ENCODE data around the gene ADH1B.
"Not testable (repeated sequence)": the region's sequence is repeated elsewhere in the genome, so short reads cannot be mapped to it uniquely, and the experiment has no call there.

Gene ADH1B

DNA sequence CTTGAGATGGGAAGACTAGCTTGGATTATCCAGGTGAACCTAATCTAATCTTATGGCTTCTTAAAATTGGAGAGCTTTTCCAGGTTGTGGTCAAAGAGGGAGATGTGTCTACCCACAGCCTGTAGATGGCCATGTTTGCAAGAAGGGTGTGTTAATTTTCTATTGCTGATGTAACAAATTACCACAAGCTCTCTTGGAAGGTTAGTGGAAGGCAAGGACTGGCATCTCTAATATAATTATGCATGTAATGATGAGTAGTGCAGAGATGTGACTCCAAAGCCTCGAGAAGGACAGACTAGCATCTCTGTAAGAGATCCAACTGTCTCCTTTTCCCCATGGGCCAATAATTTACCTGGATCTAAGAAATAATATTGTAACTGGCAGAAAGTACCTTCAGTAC lies 3.2 kb upstream of the ADH1B start:
- DNase-seq (ENCODE audit: low read depth), result no peak

DNA sequence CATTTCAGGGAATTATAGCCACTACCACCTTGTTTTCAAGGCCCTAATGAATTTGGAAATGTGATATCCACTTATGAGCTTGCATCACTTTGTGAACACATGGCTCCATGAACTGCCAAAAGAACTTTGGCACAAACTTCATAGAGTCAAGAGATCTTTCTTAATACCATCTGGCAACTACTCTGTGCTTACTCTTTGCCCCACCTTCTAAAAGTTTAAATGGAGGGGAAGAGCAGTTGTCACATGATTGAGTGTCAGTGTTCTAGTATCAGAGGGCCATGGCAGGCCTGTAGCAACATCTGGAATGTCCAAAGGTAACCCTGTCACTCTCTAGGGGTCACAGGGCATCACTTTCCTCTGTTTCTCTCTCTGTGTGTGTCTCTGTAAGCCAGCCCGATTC lies 2.6 kb upstream of the ADH1B start:
- DNase-seq (ENCODE audit: low read depth), result no peak

DNA sequence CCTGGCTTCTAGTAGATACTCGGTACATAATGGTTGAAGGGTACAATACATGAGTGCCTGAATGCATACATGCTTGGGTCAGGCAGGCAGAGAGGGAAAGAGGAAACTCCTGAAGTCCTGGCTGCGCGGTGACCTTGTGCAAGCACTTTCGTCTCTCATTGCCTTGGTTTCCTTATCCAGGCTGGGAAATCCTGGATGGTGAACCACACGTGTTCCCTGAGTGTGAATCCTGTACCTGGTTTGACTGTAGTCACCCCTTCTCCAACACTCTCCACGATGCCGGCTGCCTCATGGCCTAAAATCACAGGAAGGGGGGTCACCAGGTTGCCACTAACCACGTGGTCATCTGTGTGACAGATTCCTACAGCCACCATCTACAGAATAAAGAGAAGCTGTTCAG lies 3.4 kb downstream of the ADH1B start:
- not testable (repeated sequence) for DNase-seq (ENCODE audit: low read depth)

DNA sequence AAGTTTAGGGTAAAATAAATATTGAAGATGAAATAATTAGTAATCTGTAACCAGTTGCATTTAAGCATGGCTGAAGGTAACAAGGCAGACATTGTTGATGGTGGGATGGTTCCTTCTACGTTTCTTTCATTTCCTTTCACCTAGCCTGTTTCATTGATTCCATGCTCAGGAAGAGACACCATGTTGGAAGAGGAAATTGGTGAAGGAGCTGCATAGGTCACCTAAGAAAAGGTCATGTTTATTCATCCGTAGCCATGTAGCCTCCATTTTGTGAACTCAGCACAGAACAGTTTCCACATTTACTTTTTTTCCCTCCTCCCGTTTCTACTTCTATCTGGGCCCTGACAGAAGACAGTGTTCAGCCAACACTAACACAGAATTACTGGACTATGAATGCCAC lies 3.8 kb downstream of the ADH1B start:
- DNase-seq (ENCODE audit: low read depth), result no peak

DNA sequence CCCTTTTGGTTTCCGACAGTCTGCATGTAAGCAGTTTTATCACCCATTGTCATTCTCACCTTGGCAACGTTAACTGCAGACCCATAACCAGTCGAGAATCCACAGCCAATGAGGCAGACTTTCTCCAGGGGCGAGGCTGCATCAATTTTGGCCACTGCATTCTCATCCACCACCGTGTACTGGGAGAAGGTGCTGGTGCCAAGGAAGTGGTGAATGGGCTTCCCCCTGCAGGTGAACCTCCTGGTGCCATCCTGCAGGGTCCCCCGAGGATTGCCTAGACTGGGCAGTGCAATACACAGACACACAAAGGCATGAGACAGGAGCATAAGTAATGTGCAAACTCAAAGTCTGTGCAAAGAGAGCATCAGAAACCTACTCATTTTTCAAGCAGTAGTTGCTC lies 5.4 kb downstream of the ADH1B start:
- DNase-seq (ENCODE audit: low read depth), result no peak

DNA sequence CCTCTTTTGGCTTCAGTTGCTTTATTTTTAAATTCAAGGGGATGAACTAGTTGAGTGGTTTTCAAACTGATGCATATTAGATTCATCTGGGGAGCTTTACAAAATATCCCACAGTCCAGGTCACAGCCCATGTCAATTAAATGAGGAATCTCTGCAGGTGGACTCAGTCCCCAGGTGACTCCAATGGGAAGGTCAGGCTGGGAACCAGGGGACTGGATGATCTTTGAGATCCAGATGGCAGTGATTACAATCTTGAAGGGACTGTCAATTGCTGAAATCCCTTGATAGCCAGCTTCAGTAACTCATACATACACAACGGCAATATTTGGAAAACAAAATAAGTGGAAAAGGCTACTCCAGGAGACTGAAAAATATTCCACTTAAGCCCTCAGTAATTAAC lies 7.0 kb downstream of the ADH1B start:
- no peak for DNase-seq (ENCODE audit: low read depth)

DNA sequence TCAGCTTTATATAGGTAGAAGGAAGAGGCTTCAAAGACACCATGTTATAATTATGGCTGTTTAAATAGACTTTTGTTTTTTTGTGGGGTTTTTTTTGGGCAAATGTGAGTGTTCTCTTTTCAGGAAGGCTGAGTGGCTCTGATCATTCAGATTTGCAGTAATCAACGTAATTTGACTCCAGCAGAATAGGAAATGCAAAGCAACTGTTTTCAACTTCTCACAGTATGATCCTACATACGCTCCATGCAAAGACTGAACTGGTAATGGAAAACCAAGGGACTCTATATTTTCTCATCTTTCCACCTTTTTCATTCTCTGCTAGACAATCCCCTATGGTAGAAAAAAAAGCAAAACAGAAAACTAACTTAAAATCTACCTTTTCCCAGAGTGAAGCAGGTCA lies 10.8 kb downstream of the ADH1B start:
- no peak for DNase-seq (ENCODE audit: low read depth)

DNA sequence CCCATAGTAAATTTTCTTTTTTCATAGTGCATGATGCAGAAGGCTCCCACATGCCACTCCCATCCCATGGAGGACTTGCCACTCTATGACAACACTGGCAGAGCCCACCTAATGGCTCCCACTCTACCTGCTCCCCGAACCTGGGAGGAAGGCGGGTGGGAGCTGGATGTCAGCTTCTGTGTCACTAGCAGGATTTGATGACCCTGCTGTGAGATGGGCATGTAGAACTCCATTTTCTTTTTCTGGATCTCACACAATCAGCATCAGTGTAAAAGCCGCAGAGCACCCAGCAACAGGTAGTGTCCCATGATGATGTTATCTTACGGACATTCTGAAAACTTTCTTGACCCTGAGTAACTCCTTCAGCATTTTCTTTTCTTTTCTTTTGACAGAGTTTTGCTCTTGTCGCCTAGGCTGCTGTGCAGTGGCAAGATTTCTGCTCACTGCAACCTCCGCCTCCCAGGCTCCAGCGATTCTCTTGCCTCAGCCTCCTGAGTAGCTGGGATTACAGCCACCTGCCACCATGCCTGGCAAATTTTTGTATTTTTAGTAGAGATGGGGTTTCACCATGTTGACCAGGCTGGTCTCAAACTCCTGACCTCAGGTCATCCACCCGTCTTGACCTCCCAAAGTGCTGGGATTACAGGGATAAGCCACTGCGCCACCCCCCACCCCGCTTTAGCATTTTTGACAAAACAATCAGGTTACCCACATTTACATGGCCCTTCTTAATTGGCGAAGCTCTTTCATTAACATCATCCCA lies 15.4 kb downstream of the ADH1B start:
- no peak for DNase-seq (ENCODE audit: low read depth)

DNA sequence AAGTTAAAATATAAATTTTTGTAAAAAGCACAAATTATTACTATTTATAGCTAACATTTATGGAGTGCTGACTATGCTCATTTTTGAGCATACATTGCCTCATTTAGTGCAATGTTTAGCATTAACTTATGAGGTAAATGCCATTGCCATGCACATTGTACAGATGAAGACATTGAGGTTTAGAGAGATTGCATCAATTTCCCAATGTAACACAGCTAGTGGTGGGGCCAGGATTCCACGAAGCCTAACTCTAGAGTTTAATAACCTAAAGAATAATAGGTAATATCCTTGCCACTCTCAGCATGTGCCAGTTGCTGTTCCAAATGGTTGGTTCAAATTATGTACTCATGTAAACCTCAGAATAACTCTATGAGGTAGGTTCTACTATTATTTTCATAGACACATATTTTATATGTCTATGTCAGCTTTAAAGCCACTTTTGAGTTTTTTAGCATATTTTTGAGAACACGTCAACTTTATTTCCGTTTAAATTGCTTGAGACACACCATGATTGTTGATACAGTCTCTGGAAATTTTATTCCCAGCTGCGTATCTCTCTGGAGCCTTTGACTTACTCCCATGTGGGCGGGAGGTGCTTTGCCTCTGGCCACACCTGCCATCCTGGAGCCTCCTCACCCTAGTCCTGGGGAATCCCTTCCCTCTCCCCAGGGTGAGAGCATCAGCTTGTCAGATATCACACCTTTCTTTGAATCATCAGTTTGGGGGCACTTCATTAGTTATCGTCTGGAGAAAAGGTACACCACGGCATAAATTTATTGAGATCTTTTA lies 19.6 kb downstream of the ADH1B start:
- no peak for DNase-seq (ENCODE audit: low read depth)

DNA sequence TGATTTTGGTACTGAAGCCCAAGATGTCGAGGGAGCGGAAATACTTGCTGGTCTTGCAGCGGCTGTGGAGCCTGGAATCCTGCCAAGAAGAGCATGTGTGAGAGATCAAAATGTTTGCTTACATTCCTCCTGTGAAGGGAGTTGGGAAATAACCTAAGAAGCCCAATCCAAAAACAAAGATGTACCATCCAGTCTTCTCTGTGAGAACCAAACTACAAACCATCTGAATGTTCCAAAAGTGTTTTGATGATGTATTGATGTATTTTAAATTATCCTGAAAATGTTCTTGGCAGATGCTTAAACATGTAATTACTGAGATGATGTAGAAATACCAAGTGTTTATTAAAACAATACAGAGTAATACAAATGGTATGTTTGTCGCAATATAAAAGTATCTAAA lies 20.3 kb downstream of the ADH1B start:
- DNase-seq (ENCODE audit: low read depth), result no peak

DNA sequence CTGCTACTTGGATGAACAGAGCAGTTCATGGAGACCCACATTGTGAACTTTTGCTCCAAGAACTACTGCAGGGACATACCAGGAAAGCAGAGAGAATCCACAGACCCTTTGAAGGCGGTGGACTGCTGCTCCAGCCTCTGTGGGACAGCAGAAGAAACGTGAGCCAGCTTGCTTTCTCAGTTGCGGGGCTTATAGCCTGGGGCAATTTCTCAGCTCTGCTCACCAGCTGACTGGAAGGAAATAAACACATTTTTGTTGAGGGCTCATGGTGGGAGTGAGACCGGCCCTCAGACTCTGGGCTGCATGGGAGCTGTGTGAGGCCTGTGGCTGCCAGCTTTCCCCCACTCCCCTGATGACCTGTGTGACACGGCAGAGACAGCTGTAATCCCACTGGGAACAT lies 27.8 kb downstream of the ADH1B start:
- DNase-seq (ENCODE audit: low read depth), result no peak

DNA sequence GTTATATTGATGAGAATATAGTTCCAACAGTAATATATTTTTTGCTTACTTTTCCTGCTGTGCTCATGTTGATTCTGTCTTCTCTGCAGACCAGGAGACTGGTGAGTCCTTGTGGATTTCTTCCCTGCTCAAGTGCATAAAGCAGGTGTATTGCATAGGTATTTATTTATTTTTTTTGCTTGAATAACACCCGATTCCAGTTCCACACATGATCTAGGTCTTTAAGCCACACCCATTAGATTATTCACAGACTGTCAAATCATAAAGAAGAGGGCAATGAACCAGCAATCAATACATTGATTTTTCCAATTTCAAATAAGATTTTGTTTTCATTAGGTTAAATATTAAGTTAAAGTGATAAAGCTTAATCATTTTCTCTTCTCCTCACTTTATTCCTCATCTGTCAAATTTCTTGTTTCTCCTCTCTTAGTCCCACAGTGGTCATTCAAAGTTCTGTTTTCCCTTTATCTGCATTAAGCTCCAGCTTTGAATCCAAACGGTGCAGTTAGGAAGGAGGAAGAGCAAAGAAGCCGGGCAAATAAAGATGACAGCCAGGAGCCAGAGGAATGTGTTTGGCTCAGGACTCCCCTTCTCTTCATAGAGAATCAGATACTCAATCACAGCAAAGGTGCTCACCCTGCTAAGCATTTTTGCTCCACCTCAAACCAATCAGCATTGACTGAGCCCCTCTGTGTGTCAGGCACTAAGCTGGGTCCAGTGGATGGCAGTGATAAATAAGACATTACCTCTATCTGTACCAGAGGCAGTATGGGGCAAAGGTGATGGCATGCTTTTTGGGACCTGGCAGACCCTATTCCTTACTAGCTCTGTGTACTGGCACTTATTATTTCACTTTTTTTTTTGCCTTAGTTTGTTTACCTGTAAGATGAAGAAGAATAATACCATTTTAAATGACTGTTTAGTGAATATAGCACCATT lies 30.1 kb downstream of the ADH1B start, which contains the start of gene ADH1A:
TSS of gene ADH1A (minus strand) at position 138 of the 939 bp plus-strand sequence. CDS start at position 67, 71 bp downstream.
- DNase-seq (ENCODE audit: low read depth), result no peak

DNA sequence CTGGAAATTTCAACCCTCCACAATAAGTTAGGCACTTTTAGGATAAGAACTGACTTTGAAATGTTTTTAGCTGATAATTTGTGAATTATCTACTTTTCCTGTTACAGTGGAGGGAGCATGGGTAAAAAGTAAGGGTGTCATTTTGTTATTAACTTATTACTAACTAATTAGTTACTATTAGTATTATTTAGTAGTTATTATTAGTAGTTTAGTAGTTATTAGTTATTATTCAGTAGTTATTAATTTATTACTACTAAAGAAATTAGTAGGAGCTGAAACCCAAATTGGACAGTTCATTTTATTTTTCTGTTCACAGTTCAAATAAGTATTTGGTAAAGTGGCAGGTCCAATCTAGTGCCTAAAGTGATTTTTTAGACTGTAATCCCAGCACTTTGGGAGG lies 35.8 kb downstream of the ADH1B start:
- no peak for DNase-seq (ENCODE audit: low read depth)

DNA sequence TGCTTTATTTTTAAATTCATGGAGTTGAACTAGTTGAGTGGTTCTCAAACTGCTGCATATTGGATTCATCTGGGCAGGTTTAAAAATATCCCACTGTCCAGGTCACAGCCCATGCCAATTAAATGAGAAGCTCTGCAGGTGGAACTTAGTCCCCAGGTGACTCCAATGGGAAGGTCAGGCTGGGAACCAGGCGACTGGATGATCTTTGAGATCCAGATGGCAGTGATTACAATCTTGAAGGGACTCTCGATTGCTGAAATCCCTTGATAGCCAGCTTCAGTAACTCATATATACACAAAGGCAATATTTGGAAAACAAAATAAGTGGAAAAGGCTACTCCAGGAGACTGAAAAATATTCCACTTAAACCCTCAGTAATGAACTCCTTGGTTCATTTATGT lies 38.5 kb downstream of the ADH1B start:
- no peak for DNase-seq (ENCODE audit: low read depth)

DNA sequence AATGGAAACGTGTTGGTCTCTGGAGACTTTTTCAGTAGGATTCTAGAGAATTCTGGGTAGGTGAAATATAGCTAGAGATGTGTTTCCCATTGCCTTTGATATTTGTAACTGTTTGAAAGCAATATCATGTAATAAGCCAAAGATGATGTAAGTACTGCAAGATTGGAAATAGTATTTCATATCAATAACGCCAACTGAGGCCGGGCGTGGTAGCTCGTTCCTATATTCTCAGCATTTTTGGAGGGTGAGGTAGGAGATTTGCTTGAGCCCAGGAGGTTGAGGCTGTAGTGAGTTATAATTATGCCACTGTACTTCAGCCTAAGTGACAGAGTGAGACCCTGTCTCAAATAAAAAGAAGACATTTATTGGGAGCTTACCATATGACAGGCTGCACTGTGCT lies 39.9 kb downstream of the ADH1B start:
- DNase-seq (ENCODE audit: low read depth), result no peak

DNA sequence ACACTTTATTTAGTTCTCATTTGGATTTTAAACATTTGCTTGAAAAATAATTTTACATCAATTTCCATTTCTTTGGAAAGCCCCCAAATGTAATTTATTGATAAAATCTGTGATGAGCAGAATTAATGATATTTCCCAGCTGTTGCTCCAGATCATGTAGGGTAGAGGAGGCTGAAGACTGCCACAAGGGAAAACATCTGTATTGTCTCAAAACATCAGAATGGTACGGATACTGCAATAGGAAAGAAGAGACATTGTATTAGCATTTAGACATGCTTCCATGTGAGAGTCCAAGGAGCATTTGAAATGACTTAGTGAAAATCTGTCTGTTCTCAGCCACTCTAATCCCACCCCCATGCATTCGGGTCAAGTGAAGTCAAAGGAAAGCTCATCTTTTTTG lies 44.8 kb downstream of the ADH1B start:
- DNase-seq (ENCODE audit: low read depth), result no peak

DNA sequence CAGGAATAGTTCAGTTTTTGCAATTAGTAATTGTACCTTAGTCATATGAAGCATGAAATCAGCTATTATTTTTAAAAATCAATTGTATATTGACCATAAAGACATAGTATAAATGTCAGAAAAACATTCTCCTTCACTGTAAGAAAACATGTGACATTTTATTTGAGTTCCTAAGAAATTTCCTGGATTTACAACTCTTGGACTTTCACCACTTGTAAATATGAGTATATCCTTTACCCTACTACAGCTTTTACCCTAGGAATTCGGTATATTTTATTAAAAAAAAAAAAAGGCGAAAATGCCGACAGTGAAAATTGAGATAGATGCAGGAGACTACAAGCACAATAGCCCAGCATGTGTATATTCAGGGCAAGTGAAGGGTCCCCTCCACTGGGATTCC lies 45.3 kb downstream of the ADH1B start:
- no peak for DNase-seq (ENCODE audit: low read depth)

DNA sequence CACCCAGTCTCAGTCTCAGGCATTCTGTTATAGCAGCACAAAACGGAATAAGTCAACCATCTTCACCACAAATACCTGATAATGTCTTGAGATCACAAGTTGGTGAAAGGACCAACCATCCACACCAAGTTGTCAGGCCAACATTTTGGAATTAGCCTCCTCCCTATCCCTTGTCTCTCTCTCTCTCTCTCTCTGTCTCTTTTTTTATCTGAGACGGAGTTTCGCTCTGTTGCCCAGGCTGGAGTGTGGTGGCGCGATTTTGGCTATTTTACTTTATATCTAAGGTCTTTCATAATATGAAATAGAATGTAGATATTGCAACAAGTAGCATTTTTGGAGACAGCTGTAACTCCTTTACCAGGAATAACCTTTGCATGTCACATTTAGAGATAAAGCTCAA lies 46.2 kb downstream of the ADH1B start:
- no peak for DNase-seq (ENCODE audit: low read depth)

DNA sequence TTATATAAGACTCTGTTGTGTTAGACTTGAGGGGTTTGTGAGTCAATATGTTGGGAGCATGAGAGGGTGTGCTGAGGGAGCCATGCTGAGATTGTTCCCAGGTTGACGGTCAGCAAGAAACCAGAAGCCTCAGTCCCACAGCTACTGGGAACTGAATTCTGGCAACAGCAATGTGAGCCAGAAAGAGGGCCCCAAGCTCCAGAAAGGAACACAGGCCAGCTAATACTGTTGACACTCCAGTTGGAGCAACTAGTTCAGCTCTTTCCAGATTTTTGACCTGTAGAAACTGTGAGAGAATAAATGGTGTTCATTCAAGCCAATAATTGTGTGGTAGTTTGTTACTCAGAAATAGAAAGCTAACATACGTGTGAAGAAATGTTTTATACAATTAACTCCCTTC lies 47.5 kb downstream of the ADH1B start:
- no peak for DNase-seq (ENCODE audit: low read depth)

DNA sequence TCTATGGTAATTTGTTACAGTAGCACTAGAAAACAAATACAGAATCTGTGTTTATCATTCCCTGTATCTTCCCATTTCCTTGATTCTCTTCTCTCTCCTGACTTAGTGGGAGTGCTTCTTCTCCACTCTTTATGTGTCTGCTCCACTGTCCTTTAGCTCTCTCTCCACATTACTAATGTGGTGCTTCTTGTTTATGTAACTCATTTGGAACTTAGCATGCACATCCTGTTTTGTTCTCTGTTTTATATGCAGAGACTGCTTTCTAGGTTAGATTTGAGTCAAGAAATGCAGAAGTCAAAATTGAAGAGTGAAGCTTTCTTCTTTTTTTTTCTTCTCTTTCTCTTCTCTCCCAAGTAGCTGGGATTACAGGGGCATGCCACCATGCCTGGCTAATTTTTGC lies 56.3 kb downstream of the ADH1B start:
- no peak for DNase-seq (ENCODE audit: low read depth)

All from stimulated activated CD4-positive, alpha-beta T cell treated with anti-CD3 and anti-CD28 coated beads, Interleukin-2, amount 100 ng/mL, for 4 hours (primary cell).